Measurements from ENCODE around the gene JRKL.
"Not testable (repeated sequence)": the region's sequence is repeated elsewhere in the genome, so short reads cannot be mapped to it uniquely, and the experiment has no call there.

JRKL gene

DNA sequence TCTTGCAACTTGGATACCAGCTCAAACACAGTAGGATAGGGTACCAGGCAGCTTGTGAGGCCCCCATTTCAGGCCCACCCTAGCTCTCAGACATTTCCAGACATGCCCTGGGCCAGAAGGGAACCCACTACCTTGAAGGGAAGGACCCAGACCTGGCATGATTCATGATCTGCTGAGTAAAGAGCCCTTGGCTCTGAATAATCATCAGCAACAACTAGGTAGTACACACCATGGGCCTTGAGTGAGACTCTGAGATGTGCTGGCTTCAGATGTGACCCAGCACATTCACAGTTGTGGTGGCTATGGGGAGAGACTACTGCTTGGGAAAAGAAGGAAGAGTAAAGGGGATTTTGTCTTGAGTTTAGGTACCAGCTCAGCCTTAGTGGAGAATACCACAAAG lies 23.6 kb downstream of the JRKL start:
- Mint-ChIP-seq H3K36me3 (ENCODE audit: low read depth) (no peaks in the 10 kb centered on the region), H3K4me1 (ENCODE audit: low read depth) (no peaks in the 10 kb centered on the region), H3K9me3 (no peaks in the 10 kb centered on the region), H3K27me3 (no peaks in the 10 kb centered on the region), H3K27ac (no peak overlapping the region), H3K4me3 (no peak overlapping the region)
- intact Hi-C loops (cut with micrococcal nuclease) = no loop called here

DNA sequence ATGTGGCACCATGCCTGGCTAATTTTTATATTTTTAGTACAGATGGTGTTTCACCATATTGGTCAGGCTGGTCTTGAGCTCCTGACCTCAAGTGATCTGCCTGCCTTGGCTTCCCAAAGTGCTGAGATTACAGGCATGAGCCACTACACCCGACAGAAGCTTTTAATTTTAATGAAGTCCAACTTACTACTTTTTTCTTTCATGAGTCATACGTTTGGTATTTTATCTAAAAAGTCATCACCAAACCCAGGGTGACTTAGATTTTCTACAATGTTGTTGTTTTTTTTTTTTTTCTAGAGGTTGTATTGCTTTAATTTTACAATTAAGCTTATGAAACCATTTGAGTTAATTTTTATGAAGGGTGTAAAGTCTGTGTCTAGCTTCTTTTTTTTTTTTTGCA lies 34.9 kb downstream of the JRKL start:
- no peaks in the 10 kb centered on the region for H3K36me3 Mint-ChIP-seq (ENCODE audit: low read depth)
- peaks cover 5% of the 10 kb centered on the region for H3K27me3 Mint-ChIP-seq
- no peaks in the 10 kb centered on the region for H3K9me3 Mint-ChIP-seq
- H3K4me1 Mint-ChIP-seq (ENCODE audit: low read depth) = no peaks in the 10 kb centered on the region
- H3K4me3 Mint-ChIP-seq = no peak overlapping the region
- intact Hi-C loops (cut with micrococcal nuclease) = loop anchor here (10.0 kb wide), 1 partner anchor 1350 kb away; no protein-coding TSS in a partner anchor
- H3K27ac Mint-ChIP-seq = no peak overlapping the region

DNA sequence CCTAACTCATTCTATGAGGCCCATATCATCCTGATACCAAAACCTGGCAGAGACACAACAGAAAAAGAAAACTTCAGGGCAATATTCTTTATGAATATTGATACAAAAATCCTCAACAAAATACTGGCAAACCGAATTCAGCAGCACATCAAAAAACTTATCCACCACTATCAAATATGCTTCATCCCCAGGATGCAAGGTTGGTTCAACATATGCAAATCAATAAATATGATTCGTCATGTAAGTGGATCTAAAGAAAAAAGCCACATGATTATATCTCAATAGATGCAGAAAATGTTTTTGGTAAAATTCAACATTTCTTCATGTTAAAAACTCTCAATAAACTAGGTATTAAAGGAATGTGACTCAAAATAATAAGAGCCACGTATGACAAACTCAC lies 40.9 kb downstream of the JRKL start:
- no peak overlapping the region for H3K4me3 Mint-ChIP-seq
- H3K9me3 Mint-ChIP-seq = no peaks in the 10 kb centered on the region
- H3K27ac Mint-ChIP-seq = no peak overlapping the region
- intact Hi-C loops (cut with micrococcal nuclease) = no loop called here
- H3K27me3 Mint-ChIP-seq = peaks cover 4% of the 10 kb centered on the region
- H3K36me3 Mint-ChIP-seq (ENCODE audit: low read depth) = no peaks in the 10 kb centered on the region
- no peaks in the 10 kb centered on the region for H3K4me1 Mint-ChIP-seq (ENCODE audit: low read depth)

- H3K27me3 Mint-ChIP-seq; intact Hi-C loops (cut with micrococcal nuclease); H3K4me1 Mint-ChIP-seq (ENCODE audit: low read depth); H3K4me3 Mint-ChIP-seq; H3K9me3 Mint-ChIP-seq; H3K36me3 Mint-ChIP-seq (ENCODE audit: low read depth); H3K27ac Mint-ChIP-seq: not testable (repeated sequence)
These were observed 42.8 kb downstream of the JRKL start for GRCh38 chr11:96432654-96433053.
